Keratinocyte (primary cell): ENCODE data around the gene ACAN. TPM values are rescaled to one million over a fixed set of nuclear protein-coding genes. Genes with fewer than 3 reads are reported as not detected.

Experiments
- DNase-seq: peaks from one replicate; pipeline ENCODE4 v3.0.0-alpha.2; 2011; ENCODE audit warnings: low read depth, missing footprints, low spot score
- FAIRE-seq: peaks from 2 replicates; lab custom pipeline; 2011; peaks lifted over from hg19 to GRCh38; lab: Jason Lieb, UNC
- H2AFZ ChIP-seq: 2 replicates; pipeline ENCODE4 v1.6.0; 2012; ENCODE audit warnings: low read length, control low read depth, inconsistent platforms; ENCODE audit not compliant: control insufficient read depth
- H3K27ac ChIP-seq: 2 replicates; pipeline ENCODE4 v1.5.1; 2011; ENCODE audit warnings: low read length; ENCODE audit not compliant: control insufficient read depth, insufficient read depth
- H3K27me3 ChIP-seq: 3 replicates; pipeline ENCODE4 v1.6.0; 2011; ENCODE audit warnings: low read length; ENCODE audit not compliant: control insufficient read depth, insufficient read depth; ENCODE audit errors: extremely low read depth
- H3K36me3 ChIP-seq, 2 experiments: 2 replicates in 1 of 2; 3 replicates in 1 of 2; pipeline ENCODE4 v1.5.1; 2011; ENCODE audit warnings: low read length in 2 of 2, mild to moderate bottlenecking in 1 of 2; ENCODE audit not compliant: control insufficient read depth in 2 of 2, insufficient read depth in 2 of 2; ENCODE audit errors: extremely low read depth in 1 of 2
- H3K4me1 ChIP-seq: 3 replicates; pipeline ENCODE4 v1.5.1; 2011; ENCODE audit warnings: low read length; ENCODE audit not compliant: control insufficient read depth, insufficient read depth; ENCODE audit errors: extremely low read depth
- H3K4me2 ChIP-seq: 3 replicates; pipeline ENCODE4 v1.6.0; 2011; ENCODE audit warnings: low read depth, low read length; ENCODE audit not compliant: control insufficient read depth, insufficient read depth; ENCODE audit errors: extremely low read depth
- H3K4me3 ChIP-seq, 3 experiments: fragments of 200-600 bp in 1 of 3; sonication (generic) in 1 of 3; 2 replicates in 2 of 3; 3 replicates in 1 of 3; pipeline ENCODE4 v1.5.1; 2011 to 2016; ENCODE audit warnings: low read length in 3 of 3, mild to moderate bottlenecking in 3 of 3, control low read depth in 2 of 3, inconsistent platforms in 1 of 3, low read depth in 1 of 3, mixed read lengths in 1 of 3, mixed run types in 1 of 3, moderate library complexity in 1 of 3; ENCODE audit not compliant: control insufficient read depth in 2 of 3, insufficient read depth in 2 of 3; ENCODE audit errors: extremely low read depth in 1 of 3
- H3K79me2 ChIP-seq: 2 replicates; pipeline ENCODE4 v1.6.0; 2012; ENCODE audit warnings: low read length; ENCODE audit not compliant: control insufficient read depth, insufficient read depth
- H3K9ac ChIP-seq: 3 replicates; pipeline ENCODE4 v1.6.0; 2011; ENCODE audit warnings: low read length; ENCODE audit not compliant: control insufficient read depth, insufficient read depth; ENCODE audit errors: extremely low read depth
- H3K9me1 ChIP-seq: 3 replicates; pipeline ENCODE4 v1.6.0; 2011; ENCODE audit warnings: low read length; ENCODE audit not compliant: control insufficient read depth, insufficient read depth; ENCODE audit errors: extremely low read depth
- H3K9me3 ChIP-seq: 2 replicates; pipeline ENCODE4 v1.5.1; 2012; ENCODE audit warnings: low read depth, low read length; ENCODE audit not compliant: control insufficient read depth
- H4K20me1 ChIP-seq: 3 replicates; pipeline ENCODE4 v1.6.0; 2011; ENCODE audit warnings: low read length; ENCODE audit not compliant: control insufficient read depth, insufficient read depth; ENCODE audit errors: extremely low read depth
- CTCF ChIP-seq, 3 experiments: IDR thresholded peaks in 1 of 3; conservative IDR thresholded peaks in 1 of 3; optimal IDR thresholded peaks in 1 of 3; 2 replicates in 2 of 3; 3 replicates in 1 of 3; pipeline versions ENCODE3 to v1.5.1; 2011; ENCODE audit warnings: low read length in 3 of 3, mild to moderate bottlenecking in 3 of 3, moderate library complexity in 2 of 3, control low read depth in 1 of 3, inconsistent platforms in 1 of 3; ENCODE audit not compliant: insufficient read depth in 2 of 3; ENCODE audit errors: extremely low read depth in 1 of 3
- EZH2 ChIP-seq: IDR thresholded peaks from one replicate; pipeline ENCODE4 v1.6.1; 2012; ENCODE audit warnings: inconsistent platforms, mild to moderate bottlenecking, low read length, moderate library complexity
- dilution Hi-C: fragments of 300-500 bp; cut with MboI; formaldehyde crosslinking; loops from one replicate; pipeline ENCODE4 v1.7.0; 2020; ENCODE audit warnings: low sequenced_read_pairs; ENCODE audit not compliant: extremely low pct_ligation_motif_present
- polyA plus RNA-seq, 5 experiments: library from polyadenylated mRNA; depleted of rRNA in 3 of 5; stranded (reverse) in 3 of 5; stranded (forward) in 1 of 5; unstranded in 1 of 5; fragments of >200 nt; gene quantifications; 1 replicate in 1 of 5; 2 replicates in 3 of 5; 3 replicates in 1 of 5; pipeline versions ENCODE4 v1.2.1 to v1.2.3, GENCODE V29; 2011 to 2012; ENCODE audit warnings: missing spikeins in 2 of 5, low read depth in 1 of 5, low replicate concordance in 1 of 5

Gene ACAN
- polyA plus RNA-seq, 1 donor (not counting 4 experiments of a cell fraction or from before 2014, with no cell fraction given), result not detected

- H3K27me3 ChIP-seq, result no peaks in the 10 kb centered on the region
- FAIRE-seq (no peak), DNase-seq (no peak)
- H3K9me3 ChIP-seq, result no peaks in the 10 kb centered on the region
- H3K36me3 ChIP-seq, result peaks cover 0 to 8% of the 10 kb centered on the region in 2 experiments
- no peaks in the 10 kb centered on the region for H3K79me2 ChIP-seq
- peaks cover 24% of the 10 kb centered on the region for H3K4me1 ChIP-seq
- H3K4me2 ChIP-seq, result no peak overlapping the region
- TF ChIP-seq EZH2, result no peak
- TF ChIP-seq CTCF (optimal IDR thresholded peaks at IDR 0.05 in 1 of 3, IDR thresholded peaks at IDR 0.05 in 1 of 3, conservative IDR thresholded peaks at IDR 0.05 in 1 of 3; ENCODE audit: extremely low read depth in 1 of 3, insufficient read depth in 2 of 3, low read length in 3 of 3), result no peak
- H3K27ac ChIP-seq, result no peak overlapping the region
- H3K9me1 ChIP-seq, result no peaks in the 10 kb centered on the region
- dilution Hi-C loops, result no loop called here
- no peaks in the 10 kb centered on the region for H4K20me1 ChIP-seq
- H3K9ac ChIP-seq, result no peak overlapping the region
- H3K4me3 ChIP-seq, result no peak overlapping the region
- H2AFZ ChIP-seq, result no peak overlapping the region
Observed at GRCh38 chr15:88898736-88899135, 95.5 kb downstream of the ACAN start.

GRCh38 chr15:88899251-88899650, 96.0 kb downstream of the ACAN start:
- Histone ChIP-seq H3K36me3 (peaks cover 0 to 10% of the 10 kb centered on the region in 2 experiments), H3K27me3 (no peaks in the 10 kb centered on the region), H3K4me3 (no peak overlapping the region), H3K4me1 (peaks cover 24% of the 10 kb centered on the region), H4K20me1 (no peaks in the 10 kb centered on the region), H3K4me2 (no peak overlapping the region), H3K9me1 (no peaks in the 10 kb centered on the region), H2AFZ (no peak overlapping the region), H3K9me3 (no peaks in the 10 kb centered on the region), H3K9ac (no peak overlapping the region), H3K27ac (no peak overlapping the region), H3K79me2 (no peaks in the 10 kb centered on the region)
- FAIRE-seq, result no peak
- no peak for TF ChIP-seq CTCF (optimal IDR thresholded peaks at IDR 0.05 in 1 of 3, IDR thresholded peaks at IDR 0.05 in 1 of 3, conservative IDR thresholded peaks at IDR 0.05 in 1 of 3; ENCODE audit: extremely low read depth in 1 of 3, insufficient read depth in 2 of 3, low read length in 3 of 3)
- no peak for TF ChIP-seq EZH2
- DNase-seq, result no peak
- dilution Hi-C loops, result no loop called here
